D721Med (cell line): ENCODE results near the gene IMMT.

ENCODE experiments used
- DNase-seq: peaks from one replicate; pipeline ENCODE4 v3.0.0; 2011; ENCODE audit warnings: low spot score; ENCODE audit not compliant: insufficient read length
- FAIRE-seq: peaks from 2 replicates; lab custom pipeline; 2011; peaks lifted over from hg19 to GRCh38; lab: Jason Lieb, UNC
- TF ChIP-seq, protein P1 (sequence below): IDR thresholded peaks from 2 replicates; pipeline ENCODE4 v1.5.1; 2012; ENCODE audit warnings: mild to moderate bottlenecking, control low read depth; ENCODE audit not compliant: insufficient read depth; ENCODE audit errors: missing control alignments

IMMT gene

DNA sequence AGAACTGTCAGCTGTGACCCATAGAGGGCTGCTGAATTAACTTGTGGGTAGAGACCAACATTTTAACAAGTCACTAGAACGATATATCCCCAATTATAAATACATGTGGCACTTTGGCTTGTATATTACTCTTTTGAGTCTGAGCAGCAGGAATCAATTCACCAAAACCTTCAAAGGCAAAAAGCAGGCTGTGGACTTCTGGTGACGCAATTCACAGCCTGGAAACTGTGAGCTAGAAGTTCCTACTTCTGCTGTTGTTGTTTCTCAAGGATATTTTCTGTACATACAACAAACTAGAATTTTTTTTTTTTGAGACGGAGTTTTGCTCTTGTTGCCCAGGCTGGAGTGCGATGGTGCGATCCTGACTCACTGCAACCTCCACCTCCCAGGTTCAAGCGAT lies 52.0 kb downstream of the IMMT start:
- DNase-seq = no peak

DNA sequence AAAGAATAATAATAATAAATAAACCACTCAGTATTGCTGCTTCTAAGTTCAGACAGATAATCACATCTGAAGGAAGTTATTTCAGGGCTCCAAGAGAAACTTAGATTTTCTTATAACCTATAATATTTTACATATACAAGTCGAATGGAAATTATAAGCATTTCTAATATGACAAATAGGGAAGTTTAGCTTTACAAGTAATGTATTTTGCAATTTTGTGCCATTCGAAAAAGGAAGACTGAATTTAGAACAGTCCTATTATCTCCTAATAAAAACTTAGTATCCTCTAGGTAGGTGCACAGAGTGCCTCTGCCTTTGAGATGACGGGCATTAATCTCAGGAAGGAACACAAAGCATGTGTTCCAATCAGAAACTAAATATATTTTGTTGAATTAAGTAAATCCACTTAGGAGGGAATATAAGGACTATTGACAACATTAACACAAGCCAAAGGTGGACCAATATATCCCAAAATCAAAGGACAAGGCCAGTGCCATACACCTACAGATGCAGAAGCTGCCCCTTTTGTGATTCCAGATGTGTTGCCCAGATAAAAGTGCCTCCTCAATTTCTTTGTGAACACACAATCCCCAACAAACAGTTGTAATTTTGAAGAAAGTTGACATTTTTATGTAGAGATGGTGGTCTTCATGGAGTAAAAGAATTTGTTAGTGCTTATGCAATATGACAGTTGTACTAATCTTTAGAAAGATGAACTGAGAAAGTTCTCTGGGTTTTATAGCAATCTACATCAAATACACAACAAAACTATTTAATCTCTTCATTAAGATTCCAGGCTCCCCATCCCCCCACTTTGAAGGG lies 52.6 kb downstream of the IMMT start:
- FAIRE-seq (no peak), DNase-seq (no peak)
- TF ChIP-seq, protein P1, sequence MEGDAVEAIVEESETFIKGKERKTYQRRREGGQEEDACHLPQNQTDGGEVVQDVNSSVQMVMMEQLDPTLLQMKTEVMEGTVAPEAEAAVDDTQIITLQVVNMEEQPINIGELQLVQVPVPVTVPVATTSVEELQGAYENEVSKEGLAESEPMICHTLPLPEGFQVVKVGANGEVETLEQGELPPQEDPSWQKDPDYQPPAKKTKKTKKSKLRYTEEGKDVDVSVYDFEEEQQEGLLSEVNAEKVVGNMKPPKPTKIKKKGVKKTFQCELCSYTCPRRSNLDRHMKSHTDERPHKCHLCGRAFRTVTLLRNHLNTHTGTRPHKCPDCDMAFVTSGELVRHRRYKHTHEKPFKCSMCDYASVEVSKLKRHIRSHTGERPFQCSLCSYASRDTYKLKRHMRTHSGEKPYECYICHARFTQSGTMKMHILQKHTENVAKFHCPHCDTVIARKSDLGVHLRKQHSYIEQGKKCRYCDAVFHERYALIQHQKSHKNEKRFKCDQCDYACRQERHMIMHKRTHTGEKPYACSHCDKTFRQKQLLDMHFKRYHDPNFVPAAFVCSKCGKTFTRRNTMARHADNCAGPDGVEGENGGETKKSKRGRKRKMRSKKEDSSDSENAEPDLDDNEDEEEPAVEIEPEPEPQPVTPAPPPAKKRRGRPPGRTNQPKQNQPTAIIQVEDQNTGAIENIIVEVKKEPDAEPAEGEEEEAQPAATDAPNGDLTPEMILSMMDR = no peak

More for the DNA sequence above, 52.0 kb downstream of the IMMT start:
- TF ChIP-seq, protein P1 = no peak
- no peak for FAIRE-seq

DNA sequence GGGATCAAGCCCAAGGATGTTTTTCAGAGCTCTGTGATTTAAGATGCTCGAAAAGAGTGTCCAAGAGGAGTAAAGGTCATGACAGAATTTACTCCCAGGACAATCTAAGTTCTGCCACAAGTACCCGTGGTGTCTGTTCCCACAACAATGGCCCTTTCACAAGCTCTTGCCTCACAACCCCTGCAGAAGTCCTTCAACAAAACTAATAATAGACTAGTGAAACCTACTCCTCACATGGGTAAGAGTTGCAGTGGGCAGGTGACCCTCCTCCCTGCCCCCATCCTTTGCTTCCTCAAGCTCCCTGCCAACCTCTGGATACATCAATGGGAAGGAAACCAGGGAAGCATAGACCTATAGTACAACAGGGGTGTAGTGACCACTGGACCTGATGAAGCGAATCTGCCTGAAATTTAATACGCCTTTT lies 54.3 kb downstream of the IMMT start:
- DNase-seq (no peak), FAIRE-seq (no peak)
- TF ChIP-seq, protein P1 = no peak

DNA sequence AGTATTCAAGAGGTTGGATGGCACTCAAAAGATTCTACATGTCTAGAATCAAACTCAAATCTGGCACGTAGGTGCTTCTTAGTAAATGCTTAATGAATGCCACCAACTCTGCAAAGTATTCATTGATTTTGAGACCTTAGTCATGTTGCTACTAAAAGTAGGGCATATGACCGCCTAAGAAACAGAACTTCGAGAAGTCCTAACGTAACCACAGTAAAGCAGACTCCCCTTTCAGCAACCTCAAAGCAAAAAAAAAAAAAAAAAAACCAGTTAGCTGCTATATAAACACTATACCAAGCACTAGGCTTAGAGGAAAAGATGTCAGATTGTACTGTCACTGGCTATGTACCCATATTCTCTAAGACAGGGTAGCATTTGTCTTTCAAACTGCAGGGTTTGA lies 55.3 kb downstream of the IMMT start:
- no peak for FAIRE-seq
- TF ChIP-seq, protein P1 = no peak
- DNase-seq = no peak

DNA sequence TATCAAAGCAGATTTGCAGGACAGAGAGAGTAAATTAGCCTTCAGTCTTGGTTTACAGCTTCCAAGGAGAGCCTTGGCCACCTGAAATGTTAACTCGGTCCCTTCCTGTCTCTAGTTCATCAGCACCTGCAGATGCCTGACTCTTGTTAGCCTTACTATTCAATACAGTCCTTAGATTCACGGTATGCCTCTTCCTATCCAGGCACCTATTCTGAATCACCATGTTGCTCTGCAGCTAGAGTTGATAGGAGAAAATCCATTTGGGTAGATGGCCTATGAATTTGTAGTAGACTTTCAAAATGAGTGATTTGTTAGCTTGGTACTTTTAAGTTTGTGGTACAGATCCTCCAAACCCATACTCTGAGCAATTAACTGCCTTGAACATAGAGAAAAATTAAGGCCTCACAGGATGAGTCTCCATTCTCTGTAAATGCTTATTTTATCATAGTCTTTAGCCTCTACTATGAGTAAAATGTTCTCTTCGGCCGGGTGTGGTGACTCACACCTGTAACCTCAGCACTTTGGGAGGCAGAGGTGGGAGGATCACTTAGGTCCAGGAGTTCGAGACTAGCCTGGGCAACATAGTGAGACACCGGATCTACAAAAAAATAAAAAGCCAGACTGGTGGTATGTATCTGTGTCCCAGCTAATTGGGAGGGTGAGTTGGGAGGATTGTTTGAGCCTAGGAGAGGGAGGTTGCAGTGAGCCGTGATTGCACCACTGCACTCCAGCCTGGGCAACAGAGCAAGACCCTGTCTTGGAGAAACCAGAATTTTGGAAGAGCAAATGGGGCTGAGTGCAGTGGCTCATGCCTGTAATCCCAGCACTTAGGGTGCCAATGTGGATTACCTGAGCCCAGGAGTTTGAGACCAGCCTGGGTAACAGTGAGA lies 56.3 kb downstream of the IMMT start:
- TF ChIP-seq, protein P1 = no peak
- no peak for DNase-seq

DNA sequence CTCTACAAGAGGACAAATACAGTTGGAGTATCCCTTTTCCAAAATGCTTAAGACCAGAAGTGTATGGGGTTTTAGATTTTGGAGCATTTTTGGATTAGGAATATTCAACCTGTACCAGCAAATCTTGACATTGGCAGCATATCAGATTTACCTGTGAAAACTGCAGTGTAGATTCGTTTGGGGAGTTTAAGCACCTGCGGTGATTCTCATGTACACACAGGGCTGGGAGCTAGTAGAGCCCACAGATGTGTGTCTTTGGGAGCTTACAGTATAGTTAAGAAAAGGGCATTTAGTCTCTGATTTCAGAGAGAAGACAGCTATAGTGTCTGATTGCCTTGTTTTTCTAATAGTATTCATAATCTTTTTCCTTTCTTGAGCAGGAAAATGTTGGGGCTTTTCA lies 59.1 kb downstream of the IMMT start:
- TF ChIP-seq, protein P1 = no peak
- DNase-seq = no peak
- no peak for FAIRE-seq

More for the DNA sequence above, 56.3 kb downstream of the IMMT start:
- no peak for FAIRE-seq
